Heart left ventricle (tissue), 16 donors: Measurements from ENCODE around the gene TICRR. TPM values are rescaled to one million over a fixed set of nuclear protein-coding genes. Genes with fewer than 3 reads are reported as not detected.

Experiments
- ATAC-seq, 4 donors: fragments of 200-7000 bp; cut with Tn5 transposase; one replicate each; pipeline ENCODE4 v1.9.1; 2020 to 2022; ENCODE audit warnings: moderate library complexity in 4 of 4, mild to moderate bottlenecking in 3 of 4, moderate number of reproducible peaks in 1 of 4
- DNase-seq, 5 donors: peaks; one replicate each; pipeline ENCODE4 v3.0.0-alpha.2; 2020
- H3K27ac ChIP-seq, 12 donors: fragments of 200-600 bp; sonication (generic) in 4 of 12; one replicate each; pipeline versions ENCODE4 v1.5.0 to v1.8.0; 2016 to 2022; ENCODE audit warnings: mild to moderate bottlenecking in 2 of 12
- H3K27me3 ChIP-seq, 9 donors: fragments of 200-600 bp; sonication (generic) in 2 of 9; one replicate each; pipeline versions ENCODE4 v1.5.1 to v1.8.0; 2016 to 2022; ENCODE audit warnings: mild to moderate bottlenecking in 3 of 9
- H3K36me3 ChIP-seq, 9 donors: fragments of 200-600 bp; sonication (generic) in 2 of 9; one replicate each; pipeline versions ENCODE4 v1.5.0 to v1.8.0; 2018 to 2022; ENCODE audit warnings: mild to moderate bottlenecking in 2 of 9
- H3K4me1 ChIP-seq, 12 donors: fragments of 200-600 bp; sonication (generic) in 4 of 12; one replicate each; pipeline versions ENCODE4 v1.5.0 to v1.8.0; 2016 to 2022; ENCODE audit warnings: mild to moderate bottlenecking in 3 of 12
- H3K4me3 ChIP-seq, 12 donors: fragments of 200-600 bp; sonication (generic) in 4 of 12; one replicate each; pipeline versions ENCODE4 v1.5.0 to v1.8.0; 2017 to 2022; ENCODE audit warnings: mild to moderate bottlenecking in 9 of 12, moderate library complexity in 4 of 12
- H3K9me3 ChIP-seq, 12 donors: fragments of 200-600 bp; sonication (generic) in 4 of 12; one replicate each; pipeline versions ENCODE4 v1.5.0 to v1.8.0; 2016 to 2022; ENCODE audit warnings: mild to moderate bottlenecking in 1 of 12
- CTCF ChIP-seq, 12 donors: fragments of 200-600 bp; sonication (generic) in 4 of 12; IDR thresholded peaks; one replicate each; pipeline versions ENCODE4 v1.5.0 to v1.8.0; 2018 to 2022; ENCODE audit warnings: antibody characterized with exemption in 12 of 12, mild to moderate bottlenecking in 5 of 12
- POLR2A ChIP-seq, 2 donors: fragments of 450-650 bp; IDR thresholded peaks; one replicate each; pipeline ENCODE4 v1.6.1; 2017; ENCODE audit warnings: antibody characterized with exemption in 2 of 2, mild to moderate bottlenecking in 2 of 2, moderate library complexity in 2 of 2
- WGBS, 4 donors: extraction: QIAGEN DNeasy Blood & Tissue Kit in 2 of 4; methylation state at CpG; one replicate each; pipeline versions ENCODE4 v1.1.5 to v1.1.7; 2013 to 2018; 5-methylcytosine and 5-hydroxymethylcytosine counted together
- intact Hi-C, 10 donors: fragments of 100-400 bp; cut with DNase I; formaldehyde crosslinking; loops; one replicate each; pipeline versions ENCODE4 v1.11.1 to v1.14.2; 2022
- polyA plus RNA-seq, 2 donors: library from polyadenylated mRNA; stranded (reverse); fragments of 200-250 nt; gene quantifications; one replicate each; pipeline ENCODE4 v1.2.3, GENCODE V29; 2013
- total RNA-seq, 9 donors: library from RNA; depleted of rRNA in 2 of 9; stranded (reverse); fragments of >200 nt in 2 of 9; fragmentation: NEBNext Ultra II Directional in 3 of 9; extraction: Animal tissue kit (Norgen Biotek cat#: 25700) in 3 of 9; gene quantifications; one replicate each; pipeline versions ENCODE4 v1.1.0 to v1.2.4, GENCODE V29; 2016 to 2023
- donor health status: ischemic (EF 13 %, LVEDD 7.1; RV severe dilation, severe dysfunction).
- donor health status: healthy with polysubstance abuse.
- donor health status: DM: no; HTN: yes; CAD: no.
- donor health status: DM: no; HTN: no; CAD: no.
- donor health status: ischemic (EF 25% LVEDD 6.9; RV normal size, moderate dysfunction).
- donor health status: ischemic (EF 25% LVEDD 5.7; RV mildly dilated, moderate dysfunction).
- donor health status: healthy.
- donor health status: DM: yes; HTN: yes; CAD: no.
- donor health status: ischemic (EF 35%, LVEDD 5.7; RV mildly dilated, moderate dysfunction).
- donor health status: nonischemic (EF 11% LVEDD 7.7; RV severe dilation, severe dysfunction).
- donor health status: DM: yes; HTN: yes; CAD: no.
- donor health status: PGD.
- donor health status: ischemic (EF 29% LVEDD 5.4; RV normal size, mild dysfunction).
- donor health status: nonischemic (EF 23%, LVEDD 6.1; RV moderate dilation, normal function).

TICRR gene
- total and polyA plus RNA-seq, 11 donors: 0.04 to 1.4 (median 0.08) TPM; not detected in 4

DNA sequence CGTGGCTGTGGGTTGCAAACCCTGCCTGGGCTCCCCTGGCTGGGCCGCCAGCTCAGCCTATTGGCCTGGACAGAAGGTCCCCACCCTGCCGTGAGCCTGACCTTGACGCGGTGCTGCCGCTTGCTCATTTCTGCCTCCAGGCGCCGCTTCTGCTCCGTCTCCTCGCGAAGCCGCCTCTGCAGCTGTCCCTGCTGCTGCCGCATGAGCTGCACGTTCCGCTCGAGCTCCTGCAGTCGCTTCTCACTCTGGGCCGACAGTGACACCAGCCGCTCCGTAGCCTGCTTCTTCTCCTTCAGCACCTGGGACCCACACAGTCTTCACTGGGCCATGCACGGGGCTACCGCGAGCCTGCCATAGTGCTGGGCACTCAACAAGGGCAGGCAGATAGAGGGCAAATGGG, 58.3 kb downstream of the TICRR start:
- WGBS, 4 donors: 93 to 96% (median 94%) methylated on average over 23 of the region's 23 CpGs
- ATAC-seq (no peak), DNase-seq (no peak)
- Histone ChIP-seq H3K36me3 (peaks cover 0 to 52% (median 33%) of the 10 kb centered on the region in 9 donors), H3K4me3 (no peak overlapping the region), H3K27ac (no peak overlapping the region), H3K9me3 (no peaks in the 10 kb centered on the region), H3K27me3 (no peaks in the 10 kb centered on the region), H3K4me1 (no peaks in the 10 kb centered on the region)
- intact Hi-C loops: no loop called here
- no peak for TF ChIP-seq CTCF (IDR thresholded peaks at IDR 0.05)
- TF ChIP-seq POLR2A (IDR thresholded peaks at IDR 0.05): no peak

GRCh38 chr15:89640245-89640644, 65.0 kb downstream of the TICRR start:
- H3K36me3 ChIP-seq: peaks cover 0 to 10% (median 0%) of the 10 kb centered on the region in 9 donors
- WGBS, 4 donors: 93 to 96% (median 96%) methylated on average over 5 of the region's 5 CpGs
- ATAC-seq (no peak), DNase-seq (peak in 1 of 5 donors; percentile 3)
- no peak for TF ChIP-seq CTCF (IDR thresholded peaks at IDR 0.05)
- no peak for TF ChIP-seq POLR2A (IDR thresholded peaks at IDR 0.05)
- H3K4me3 ChIP-seq: no peak overlapping the region
- no peaks in the 10 kb centered on the region for H3K9me3 ChIP-seq
- no peaks in the 10 kb centered on the region for H3K4me1 ChIP-seq
- H3K27me3 ChIP-seq: no peaks in the 10 kb centered on the region
- intact Hi-C loops: loop anchor here in 1 of 10 donors (10.0 kb wide), 1 partner anchor 105 kb away; no protein-coding TSS in a partner anchor
- no peak overlapping the region for H3K27ac ChIP-seq

GRCh38 chr15:89641053-89641452, 65.8 kb downstream of the TICRR start:
- no peak for DNase-seq
- Histone ChIP-seq H3K4me3 (no peak overlapping the region), H3K27me3 (no peaks in the 10 kb centered on the region), H3K4me1 (no peaks in the 10 kb centered on the region), H3K27ac (no peak overlapping the region), H3K9me3 (no peaks in the 10 kb centered on the region), H3K36me3 (peaks cover 0 to 10% (median 0%) of the 10 kb centered on the region in 9 donors)
- 74 to 82% (median 75%) methylated on average over 5 of the region's 5 CpGs for WGBS, 4 donors
- no peak for TF ChIP-seq CTCF (IDR thresholded peaks at IDR 0.05)
- no peak for TF ChIP-seq POLR2A (IDR thresholded peaks at IDR 0.05)
- intact Hi-C loops: loop anchor here in 1 of 10 donors (10.0 kb wide), 1 partner anchor 104 kb away; no protein-coding TSS in a partner anchor
- ATAC-seq: no peak

GRCh38 chr15:89642106-89642505, 66.8 kb downstream of the TICRR start:
- no peaks in the 10 kb centered on the region for H3K9me3 ChIP-seq
- H3K4me1 ChIP-seq: peaks cover 0 to 4% (median 0%) of the 10 kb centered on the region in 12 donors
- peak in 1 of 5 donors; percentile 47 for DNase-seq
- H3K36me3 ChIP-seq: peaks cover 0 to 10% (median 0%) of the 10 kb centered on the region in 9 donors
- H3K4me3 ChIP-seq: no peak overlapping the region
- H3K27me3 ChIP-seq: no peaks in the 10 kb centered on the region
- TF ChIP-seq POLR2A (IDR thresholded peaks at IDR 0.05) (no peak), CTCF (IDR thresholded peaks at IDR 0.05) (no peak)
- intact Hi-C loops: loop anchor here in 1 of 10 donors (10.0 kb wide), 1 partner anchor 103 kb away; no protein-coding TSS in a partner anchor
- 92 to 95% (median 94%) methylated on average over 12 to 16 of the region's 16 CpGs for WGBS, 4 donors
- H3K27ac ChIP-seq: peak overlapping the region in 3 of 12 donors; percentile 10 to 66 (median 43)
- peak in 1 of 4 donors; percentile 8 for ATAC-seq
